Measurements from ENCODE around the gene MAMDC2. TPM values are rescaled to one million over a fixed set of nuclear protein-coding genes. Genes with fewer than 3 reads are reported as not detected.

MAMDC2 gene
- total RNA-seq, 1 experiment from 2014 or later, result 2.2 TPM

GRCh38 chr9:70260606-70261005 lies 217.0 kb downstream of the MAMDC2 start:
- no peak for DNase-seq (ENCODE audit: low read depth)

- DNase-seq (ENCODE audit: low read depth), result no peak
Measured at GRCh38 chr9:70261131-70261870, 217.7 kb downstream of the MAMDC2 start.

GRCh38 chr9:70262366-70262765 lies 218.7 kb downstream of the MAMDC2 start:
- no peak for DNase-seq (ENCODE audit: low read depth)

GRCh38 chr9:70262948-70263347 lies 219.3 kb downstream of the MAMDC2 start:
- no peak for DNase-seq (ENCODE audit: low read depth)

GRCh38 chr9:70263421-70263820 lies 219.8 kb downstream of the MAMDC2 start:
- DNase-seq (ENCODE audit: low read depth), result no peak

Other genes with a start within 250 kb of the MAMDC2 start
- gene CFAP95, start 223.0 kb upstream of the MAMDC2 start, total RNA-seq (2014; rRNA removed; shearing (Covaris generic)), result 2.5 TPM in 1 of 2 replicates, not detected in the other
- 27.1 and 35.5 TPM in 2 replicates for gene SMC5, start 215.1 kb downstream of the MAMDC2 start, total RNA-seq (2014; rRNA removed; shearing (Covaris generic))

Measured in Daoy (cell line).